Measurements from ENCODE around the gene PSMD3. TPM values are rescaled to one million over a fixed set of nuclear protein-coding genes. Genes with fewer than 3 reads are reported as not detected.

PSMD3 gene
- total RNA-seq, 4 donors from 2014 or later = 62.0 to 158 (median 84.7) TPM

DNA sequence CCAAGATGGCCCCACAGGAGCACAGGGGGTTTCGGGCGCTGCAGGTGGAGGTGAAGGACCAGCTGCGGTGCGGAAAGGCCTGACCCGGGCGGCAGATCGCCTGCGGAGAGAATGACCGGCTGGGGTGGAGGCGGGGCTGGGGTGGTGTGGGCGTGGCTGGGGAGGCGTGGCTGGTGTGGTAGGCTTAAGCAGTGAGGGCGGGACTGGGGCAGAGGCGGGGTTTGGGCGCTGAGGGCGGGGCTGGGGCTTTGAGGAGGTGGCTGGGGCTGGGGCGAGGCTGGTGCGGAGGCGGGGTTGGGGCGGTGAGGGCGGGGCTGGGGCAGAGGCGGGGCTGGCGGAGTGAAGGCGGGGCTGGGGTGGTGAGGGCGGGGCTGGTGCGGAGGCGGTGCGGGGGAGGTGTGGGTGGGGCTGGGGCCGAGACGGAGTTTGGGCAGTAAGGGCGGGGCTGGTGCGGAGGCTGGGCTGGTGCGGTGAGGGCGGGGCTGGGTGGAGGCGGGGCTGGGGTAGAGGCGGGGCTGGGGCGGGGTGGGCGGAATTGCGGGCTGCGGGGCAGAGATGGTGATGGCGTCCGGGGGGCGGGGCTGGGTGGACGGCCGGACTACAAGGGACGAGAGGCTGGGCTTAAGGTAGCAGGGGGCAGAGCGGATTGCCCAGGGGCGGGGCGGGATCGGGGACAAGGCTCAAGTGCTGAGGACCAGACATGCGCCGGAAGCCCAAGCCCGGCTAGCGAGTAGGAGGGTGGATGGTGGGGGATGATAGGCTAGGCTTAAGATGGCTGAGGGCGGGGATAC, 27.7 kb upstream of the PSMD3 start:
- peak overlapping the region; percentile 77 to 85 for H3K27ac ChIP-seq
- H3K4me3 ChIP-seq = peak overlapping the region; percentile 32 to 34
- H3K27me3 ChIP-seq = no peaks in the 10 kb centered on the region
- no peaks in the 10 kb centered on the region for H3K36me3 ChIP-seq
- peak; percentile 98 to 99 for DNase-seq
- no peak for TF ChIP-seq CTCF (IDR thresholded peaks at IDR 0.05)
- TF ChIP-seq POLR2A (IDR thresholded peaks at IDR 0.05) = peak; percentile 44 to 52
- intact Hi-C loops (cut with DNase I; ENCODE audit: low total_unique reads) = no loop called here
- H3K4me1 ChIP-seq = peaks cover 0 to 5% of the 10 kb centered on the region in 2 donors
- no peaks in the 10 kb centered on the region for H3K9me3 ChIP-seq

DNA sequence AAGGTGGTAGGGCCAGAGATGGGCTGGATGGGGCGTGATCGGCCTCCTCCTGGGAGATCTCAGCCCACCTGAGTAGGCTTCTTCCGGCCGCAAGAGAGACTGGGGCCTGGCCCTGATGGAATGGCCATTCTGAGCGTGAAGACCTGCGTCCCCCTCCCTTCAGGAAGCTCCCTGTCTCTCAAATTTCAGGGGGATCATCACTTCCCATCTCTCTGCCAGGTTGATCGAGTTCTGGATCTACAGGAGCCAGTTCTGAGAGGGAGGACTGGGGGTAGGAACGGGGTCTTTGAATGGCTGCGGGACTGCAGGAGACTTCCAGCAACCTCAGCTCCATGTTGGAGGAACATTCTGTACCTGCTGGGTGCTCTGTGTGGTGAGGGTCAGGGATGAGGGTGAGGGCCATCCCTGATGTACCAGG, 27.1 kb upstream of the PSMD3 start:
- peak overlapping the region; percentile 32 to 34 for H3K4me3 ChIP-seq
- peak overlapping the region; percentile 77 to 85 for H3K27ac ChIP-seq
- no peak for DNase-seq
- intact Hi-C loops (cut with DNase I; ENCODE audit: low total_unique reads) = no loop called here
- no peaks in the 10 kb centered on the region for H3K36me3 ChIP-seq
- peaks cover 0 to 5% of the 10 kb centered on the region in 2 donors for H3K4me1 ChIP-seq
- no peaks in the 10 kb centered on the region for H3K9me3 ChIP-seq
- TF ChIP-seq POLR2A (IDR thresholded peaks at IDR 0.05) = no peak
- TF ChIP-seq CTCF (IDR thresholded peaks at IDR 0.05) = no peak
- H3K27me3 ChIP-seq = no peaks in the 10 kb centered on the region

DNA sequence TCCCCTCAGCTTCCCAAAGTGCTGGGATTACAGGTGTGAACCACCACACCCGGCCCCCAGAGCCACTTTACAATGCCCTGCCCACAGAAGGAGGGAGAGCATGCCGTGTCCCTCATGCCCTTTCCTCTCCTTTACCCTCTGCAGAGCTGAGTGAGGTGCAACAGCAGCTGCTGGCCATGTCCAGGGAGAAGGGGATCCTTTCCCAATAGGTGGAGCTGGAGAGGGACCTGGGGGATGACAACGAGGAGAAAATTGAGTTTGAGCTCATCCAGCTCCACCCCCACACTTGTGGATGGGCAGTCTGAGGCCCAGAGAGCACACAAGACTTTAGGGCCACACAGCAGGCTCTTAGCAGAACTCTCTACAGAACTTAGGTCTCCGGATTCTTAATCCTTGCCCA, 25.7 kb upstream of the PSMD3 start:
- no peak overlapping the region for H3K4me3 ChIP-seq
- intact Hi-C loops (cut with DNase I; ENCODE audit: low total_unique reads) = no loop called here
- peaks cover 0 to 5% of the 10 kb centered on the region in 2 donors for H3K4me1 ChIP-seq
- TF ChIP-seq POLR2A (IDR thresholded peaks at IDR 0.05) (no peak), CTCF (IDR thresholded peaks at IDR 0.05) (no peak)
- H3K36me3 ChIP-seq = no peaks in the 10 kb centered on the region
- H3K9me3 ChIP-seq = no peaks in the 10 kb centered on the region
- DNase-seq = no peak
- no peak overlapping the region for H3K27ac ChIP-seq
- H3K27me3 ChIP-seq = no peaks in the 10 kb centered on the region

GRCh38 chr17:39955726-39956225, 24.8 kb upstream of the PSMD3 start:
- Histone ChIP-seq H3K36me3 (no peaks in the 10 kb centered on the region), H3K4me3 (no peak overlapping the region), H3K9me3 (no peaks in the 10 kb centered on the region), H3K27ac (no peak overlapping the region), H3K4me1 (peaks cover 0 to 5% of the 10 kb centered on the region in 2 donors), H3K27me3 (no peaks in the 10 kb centered on the region)
- intact Hi-C loops (cut with DNase I; ENCODE audit: low total_unique reads) = no loop called here
- no peak for DNase-seq
- TF ChIP-seq POLR2A (IDR thresholded peaks at IDR 0.05) (no peak), CTCF (IDR thresholded peaks at IDR 0.05) (no peak)

GRCh38 chr17:39960524-39961041, 20.0 kb upstream of the PSMD3 start:
- DNase-seq = no peak
- Histone ChIP-seq H3K27ac (no peak overlapping the region), H3K27me3 (no peaks in the 10 kb centered on the region), H3K36me3 (no peaks in the 10 kb centered on the region), H3K9me3 (no peaks in the 10 kb centered on the region), H3K4me3 (no peak overlapping the region), H3K4me1 (no peaks in the 10 kb centered on the region)
- intact Hi-C loops (cut with DNase I; ENCODE audit: low total_unique reads) = no loop called here
- TF ChIP-seq CTCF (IDR thresholded peaks at IDR 0.05) (no peak), POLR2A (IDR thresholded peaks at IDR 0.05) (no peak)
